PFSK-1 (cell line): ENCODE results near the gene PALD1.

ENCODE experiments used
- FOXP2 ChIP-seq: optimal IDR thresholded peaks from 2 replicates; pipeline ENCODE3; 2011; ENCODE audit warnings: borderline replicate concordance, control low read depth, inconsistent platforms; ENCODE audit not compliant: insufficient read depth; ENCODE audit errors: extremely low read length, extremely low read depth
- POLR2AphosphoS5 ChIP-seq: IDR thresholded peaks from 2 replicates; pipeline ENCODE4 v1.6.1; 2012; ENCODE audit warnings: low read depth, mild to moderate bottlenecking, control low read depth, low read length, moderate library complexity
- SIN3A ChIP-seq: IDR thresholded peaks from 2 replicates; pipeline ENCODE4 v1.6.1; 2012; ENCODE audit warnings: mild to moderate bottlenecking, low read length, moderate library complexity, borderline replicate concordance; ENCODE audit not compliant: insufficient read depth
- TAF1 ChIP-seq: IDR thresholded peaks from 2 replicates; pipeline ENCODE4 v1.6.1; 2012; ENCODE audit warnings: low read length, control low read depth, borderline replicate concordance; ENCODE audit not compliant: insufficient read depth
- TF ChIP-seq, protein P1 (sequence below), 2 experiments: IDR thresholded peaks; 2 replicates each; pipeline versions ENCODE4 v1.6.1 to v1.8.0; 2011 to 2012; ENCODE audit warnings: low read depth in 2 of 2, low read length in 2 of 2, control low read depth in 1 of 2, inconsistent platforms in 1 of 2, mild to moderate bottlenecking in 1 of 2, moderate library complexity in 1 of 2; ENCODE audit not compliant: insufficient read depth in 1 of 2

PALD1 gene

DNA sequence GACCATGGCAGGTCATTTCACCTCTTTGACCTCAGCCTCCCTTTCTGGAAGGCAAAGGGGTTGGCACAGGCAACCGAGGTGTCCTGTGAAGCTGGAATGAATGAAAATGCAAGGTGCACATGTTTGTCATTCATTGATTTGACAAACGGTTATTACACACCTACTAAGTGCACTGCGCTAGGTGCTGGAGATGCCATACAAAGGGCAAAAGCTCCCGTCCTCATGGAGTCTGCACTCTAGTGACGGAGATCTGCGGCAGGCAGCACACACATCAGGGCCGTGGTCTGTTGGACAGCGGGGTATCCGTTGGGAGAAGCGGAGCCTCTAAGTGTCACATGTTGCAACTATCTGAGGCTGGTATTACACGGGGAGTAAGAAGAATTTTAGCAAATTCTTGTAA lies 79.7 kb downstream of the PALD1 start:
- no peak for TF ChIP-seq FOXP2
- TF ChIP-seq, protein P1, sequence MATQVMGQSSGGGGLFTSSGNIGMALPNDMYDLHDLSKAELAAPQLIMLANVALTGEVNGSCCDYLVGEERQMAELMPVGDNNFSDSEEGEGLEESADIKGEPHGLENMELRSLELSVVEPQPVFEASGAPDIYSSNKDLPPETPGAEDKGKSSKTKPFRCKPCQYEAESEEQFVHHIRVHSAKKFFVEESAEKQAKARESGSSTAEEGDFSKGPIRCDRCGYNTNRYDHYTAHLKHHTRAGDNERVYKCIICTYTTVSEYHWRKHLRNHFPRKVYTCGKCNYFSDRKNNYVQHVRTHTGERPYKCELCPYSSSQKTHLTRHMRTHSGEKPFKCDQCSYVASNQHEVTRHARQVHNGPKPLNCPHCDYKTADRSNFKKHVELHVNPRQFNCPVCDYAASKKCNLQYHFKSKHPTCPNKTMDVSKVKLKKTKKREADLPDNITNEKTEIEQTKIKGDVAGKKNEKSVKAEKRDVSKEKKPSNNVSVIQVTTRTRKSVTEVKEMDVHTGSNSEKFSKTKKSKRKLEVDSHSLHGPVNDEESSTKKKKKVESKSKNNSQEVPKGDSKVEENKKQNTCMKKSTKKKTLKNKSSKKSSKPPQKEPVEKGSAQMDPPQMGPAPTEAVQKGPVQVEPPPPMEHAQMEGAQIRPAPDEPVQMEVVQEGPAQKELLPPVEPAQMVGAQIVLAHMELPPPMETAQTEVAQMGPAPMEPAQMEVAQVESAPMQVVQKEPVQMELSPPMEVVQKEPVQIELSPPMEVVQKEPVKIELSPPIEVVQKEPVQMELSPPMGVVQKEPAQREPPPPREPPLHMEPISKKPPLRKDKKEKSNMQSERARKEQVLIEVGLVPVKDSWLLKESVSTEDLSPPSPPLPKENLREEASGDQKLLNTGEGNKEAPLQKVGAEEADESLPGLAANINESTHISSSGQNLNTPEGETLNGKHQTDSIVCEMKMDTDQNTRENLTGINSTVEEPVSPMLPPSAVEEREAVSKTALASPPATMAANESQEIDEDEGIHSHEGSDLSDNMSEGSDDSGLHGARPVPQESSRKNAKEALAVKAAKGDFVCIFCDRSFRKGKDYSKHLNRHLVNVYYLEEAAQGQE (IDR thresholded peaks at IDR 0.05; ENCODE audit: insufficient read depth in 1 of 2, low read depth in 2 of 2, low read length in 2 of 2): no peak
- no peak for TF ChIP-seq TAF1

DNA sequence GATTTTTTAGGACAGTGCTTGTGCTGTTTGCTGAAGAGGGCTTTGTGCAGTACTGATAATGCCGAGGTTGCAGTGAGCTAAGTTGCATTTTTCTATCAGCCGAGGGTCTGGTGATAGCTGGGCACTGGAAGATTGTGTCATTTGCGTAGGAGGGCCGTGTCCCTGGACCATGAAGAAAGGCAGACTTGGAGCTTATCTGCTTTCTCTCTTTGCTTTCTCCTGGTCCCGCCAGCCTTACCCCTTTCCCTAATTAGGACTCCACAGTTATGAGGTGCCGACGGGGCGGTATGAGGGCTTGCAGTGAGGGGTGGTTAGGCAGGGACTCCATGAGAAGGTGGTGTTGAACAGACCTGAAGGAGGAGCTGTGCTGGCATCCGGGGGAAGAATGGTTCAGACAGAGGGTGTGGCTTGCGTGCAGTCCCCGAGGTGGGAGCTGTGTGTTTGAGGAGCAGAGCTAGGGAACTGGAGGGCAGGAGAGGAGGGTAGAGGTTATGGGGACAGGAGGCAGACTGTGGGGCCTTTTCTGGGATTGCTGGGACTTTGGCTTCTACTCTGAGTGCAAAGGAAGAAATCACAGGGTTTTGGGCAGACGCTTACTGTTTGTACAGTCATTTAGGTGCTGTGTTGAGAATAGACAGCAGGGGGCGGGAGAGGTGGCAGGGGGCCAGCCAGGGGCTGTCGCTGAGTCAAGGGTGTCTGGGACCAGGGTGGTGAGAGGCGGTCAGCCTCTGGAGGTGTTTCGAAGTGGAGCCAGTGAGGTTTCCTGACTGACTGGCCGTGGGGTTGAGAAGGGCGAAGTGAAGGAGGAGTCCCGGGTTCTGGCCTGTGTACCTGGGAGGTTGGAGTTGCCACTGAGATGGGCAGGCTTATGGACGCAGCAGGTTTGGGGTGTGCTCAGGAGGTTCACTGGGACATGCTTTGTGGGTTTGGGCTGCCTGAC lies 80.6 kb downstream of the PALD1 start:
- TF ChIP-seq, protein P1 (IDR thresholded peaks at IDR 0.05; ENCODE audit: insufficient read depth in 1 of 2, low read depth in 2 of 2, low read length in 2 of 2): no peak
- no peak for TF ChIP-seq POLR2AphosphoS5

DNA sequence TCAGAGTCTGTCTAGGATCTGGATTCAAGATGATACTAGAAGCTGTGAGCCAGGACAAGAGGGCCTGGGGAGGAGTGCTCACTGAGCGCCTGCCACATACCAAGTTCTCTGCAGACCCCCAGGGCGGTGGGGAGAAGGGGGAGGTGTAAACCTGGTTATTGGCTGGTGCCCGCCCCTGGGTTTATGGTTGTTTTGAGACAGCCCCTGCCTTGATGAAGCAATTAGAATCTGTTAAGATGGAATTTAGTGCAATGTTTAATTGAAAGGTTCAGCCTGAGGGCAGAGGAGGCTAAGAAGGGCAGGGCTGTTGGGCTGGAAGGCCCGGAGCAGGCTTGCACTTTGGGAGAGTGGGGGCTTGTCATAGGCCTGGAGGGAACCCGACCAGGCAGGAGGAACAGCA lies 81.3 kb downstream of the PALD1 start:
- TF ChIP-seq FOXP2: no peak
- TF ChIP-seq POLR2AphosphoS5: no peak
- TF ChIP-seq SIN3A: no peak
- TF ChIP-seq, protein P1 (IDR thresholded peaks at IDR 0.05; ENCODE audit: insufficient read depth in 1 of 2, low read depth in 2 of 2, low read length in 2 of 2): no peak

DNA sequence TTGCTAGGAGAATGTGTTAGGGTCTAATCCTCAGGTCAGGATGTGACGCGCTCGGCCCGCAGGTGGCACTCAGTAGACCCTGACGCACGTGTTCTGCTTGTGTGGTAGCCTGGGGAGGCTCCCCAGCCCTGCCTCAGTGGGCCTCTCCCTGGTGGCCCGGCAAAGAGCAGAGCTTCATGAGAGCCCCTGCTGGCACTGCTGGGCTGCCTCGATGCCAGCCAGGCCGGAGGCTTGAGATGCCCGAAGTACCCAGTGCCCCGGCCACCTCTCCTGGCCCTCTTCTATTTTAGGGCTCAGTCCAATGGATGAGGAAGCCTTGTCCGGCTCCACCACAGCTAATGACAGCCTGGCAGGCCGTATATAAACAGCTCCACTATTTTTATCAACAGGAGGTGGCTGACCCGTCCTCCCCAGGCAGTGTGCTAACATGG lies 82.0 kb downstream of the PALD1 start:
- TF ChIP-seq, protein P1 (IDR thresholded peaks at IDR 0.05; ENCODE audit: insufficient read depth in 1 of 2, low read depth in 2 of 2, low read length in 2 of 2): no peak
- no peak for TF ChIP-seq SIN3A
- no peak for TF ChIP-seq FOXP2
- no peak for TF ChIP-seq TAF1
- TF ChIP-seq POLR2AphosphoS5: no peak

DNA sequence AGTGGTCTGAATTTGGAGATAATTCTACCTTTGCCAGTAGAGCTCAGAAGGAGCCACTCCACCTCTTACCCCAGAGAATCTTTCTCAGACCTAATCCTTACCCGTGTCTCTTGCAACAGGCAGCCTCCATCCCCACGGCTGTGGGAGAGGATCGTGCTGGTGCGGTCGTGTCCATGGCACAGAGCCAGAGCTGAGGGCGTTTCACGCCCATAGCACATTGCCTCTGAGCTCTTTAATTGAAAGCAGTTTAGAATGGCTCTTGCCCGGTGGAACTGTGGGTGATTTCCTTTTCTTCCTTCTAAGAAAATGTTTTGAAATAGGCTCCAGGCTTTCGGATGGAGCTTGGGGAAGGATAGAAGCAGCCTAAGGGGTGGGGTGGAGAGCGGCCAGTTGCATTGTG lies 82.5 kb downstream of the PALD1 start:
- TF ChIP-seq SIN3A (no peak), TAF1 (no peak), FOXP2 (no peak), POLR2AphosphoS5 (no peak)
- TF ChIP-seq, protein P1 (IDR thresholded peaks at IDR 0.05; ENCODE audit: insufficient read depth in 1 of 2, low read depth in 2 of 2, low read length in 2 of 2): no peak
